HG02571 (cell line): ENCODE measurements around the gene KCNQ1.

Experiments used
- ATAC-seq: cut with Tn5 transposase; IDR thresholded peaks from one replicate; pipeline ENCODE4 v1.9.1; 2021; ENCODE audit warnings: mild to moderate bottlenecking, moderate library complexity; ENCODE audit not compliant: unreplicated experiment

The KCNQ1 gene

DNA sequence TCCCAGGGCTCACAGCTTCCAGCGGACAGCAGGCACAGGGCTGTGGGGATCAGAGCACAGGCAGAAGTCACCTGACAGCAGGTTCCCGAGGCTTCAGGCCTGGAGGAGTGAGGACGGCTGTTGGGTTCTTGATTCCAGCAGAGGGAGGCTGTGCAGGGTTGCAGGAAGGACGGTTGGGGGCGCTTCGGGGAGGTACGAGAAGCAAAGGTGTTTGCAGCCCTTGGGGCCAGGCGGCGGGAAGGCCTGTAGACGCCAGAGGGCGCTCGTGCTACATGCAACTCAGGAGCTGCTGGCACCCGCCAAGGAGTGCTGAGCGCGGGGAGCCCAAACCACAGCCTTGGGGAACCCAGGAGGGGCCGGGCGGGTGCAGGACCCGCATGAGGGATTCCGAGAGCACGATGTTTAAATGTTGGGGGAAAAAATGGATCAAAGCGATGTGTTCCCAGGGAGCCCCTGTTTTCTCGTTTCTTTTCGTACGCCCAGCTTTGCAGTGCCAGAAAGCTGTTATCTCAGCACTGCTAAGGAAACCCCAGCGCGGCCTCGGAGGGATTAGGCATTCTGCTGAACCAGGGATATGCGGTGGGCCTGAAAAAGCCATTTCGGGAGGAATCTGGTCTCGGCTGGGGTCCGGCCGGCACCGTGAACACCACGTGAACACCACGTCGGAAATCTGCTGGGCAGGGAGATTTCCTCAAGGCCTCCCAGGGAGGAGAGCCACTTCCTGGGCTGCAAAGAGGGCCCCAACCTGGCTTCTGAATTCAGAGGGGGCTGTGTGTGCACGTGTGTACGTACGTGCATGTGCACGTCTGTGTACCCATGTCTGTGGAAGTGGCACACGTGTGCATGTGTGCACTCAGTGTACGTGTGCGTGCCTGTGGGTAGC lies 88.1 kb downstream of the KCNQ1 start:
- ATAC-seq, result no peak

- no peak for ATAC-seq
These were observed 88.9 kb downstream of the KCNQ1 start for GRCh38 chr11:2533587-2534133.

GRCh38 chr11:2534134-2534956 lies 89.5 kb downstream of the KCNQ1 start:
- ATAC-seq, result no peak

- ATAC-seq, result no peak
These were observed 90.3 kb downstream of the KCNQ1 start for GRCh38 chr11:2534957-2535672.

GRCh38 chr11:2535673-2536439 lies 91.0 kb downstream of the KCNQ1 start:
- no peak for ATAC-seq

DNA sequence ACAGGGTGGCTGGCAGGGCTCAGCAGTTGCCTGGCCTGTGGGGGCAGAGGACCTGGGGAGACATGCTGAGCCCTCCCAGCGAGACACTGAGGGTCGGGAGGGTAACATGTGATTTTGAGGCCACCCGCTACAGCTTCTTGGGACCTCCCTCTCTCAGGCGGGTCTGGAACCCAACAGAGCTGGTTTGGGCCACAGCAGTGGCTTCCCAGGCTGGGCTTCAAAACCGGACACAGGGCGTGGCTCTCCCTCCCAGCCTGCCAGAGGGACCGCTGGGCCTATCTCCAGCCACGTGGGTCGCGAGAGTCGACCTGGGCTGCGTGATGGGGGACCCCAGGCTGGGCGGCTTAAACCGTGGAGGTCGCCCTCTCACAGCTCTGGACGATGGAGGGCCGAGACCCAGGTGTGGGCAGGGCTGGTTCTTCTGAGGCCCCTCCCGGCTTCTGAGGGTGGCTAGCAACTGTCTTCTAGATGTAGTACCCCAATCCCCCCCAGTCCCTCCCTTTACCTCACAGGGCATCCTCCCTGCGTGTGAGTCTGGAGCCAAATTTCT lies 91.7 kb downstream of the KCNQ1 start:
- ATAC-seq, result no peak

DNA sequence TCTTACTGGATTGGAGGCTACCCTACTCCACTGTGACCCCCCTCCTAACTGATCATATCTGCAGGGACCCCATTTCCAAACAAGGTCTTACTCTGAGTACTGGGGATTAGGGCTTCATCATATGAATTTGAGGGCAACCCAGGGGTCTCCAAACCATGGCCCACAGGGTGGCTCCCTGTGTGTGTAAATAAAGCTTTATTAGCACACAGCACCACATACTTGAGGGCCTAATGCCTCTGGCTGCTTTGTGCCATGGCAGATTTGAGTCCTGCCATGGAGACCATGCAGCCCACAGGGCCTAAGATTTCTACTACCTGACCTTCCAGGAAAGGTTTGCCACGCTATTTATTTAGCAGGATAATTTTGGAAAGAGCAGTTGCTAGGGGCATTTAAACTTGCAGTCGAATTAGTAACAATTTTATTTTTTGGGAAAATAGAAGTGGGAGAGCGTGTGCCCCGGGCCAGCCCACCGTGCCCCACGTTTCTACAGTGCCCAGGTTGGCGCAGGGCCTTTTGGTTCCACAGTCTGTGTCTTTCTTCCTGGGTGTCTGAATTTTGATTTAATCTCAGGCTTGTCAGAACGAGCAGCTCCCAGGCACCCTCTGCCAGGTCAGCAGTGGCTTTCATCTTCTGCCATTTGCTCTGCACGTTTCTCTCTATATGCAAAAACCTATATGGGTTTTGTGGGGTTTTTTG lies 92.3 kb downstream of the KCNQ1 start:
- ATAC-seq, result no peak

DNA sequence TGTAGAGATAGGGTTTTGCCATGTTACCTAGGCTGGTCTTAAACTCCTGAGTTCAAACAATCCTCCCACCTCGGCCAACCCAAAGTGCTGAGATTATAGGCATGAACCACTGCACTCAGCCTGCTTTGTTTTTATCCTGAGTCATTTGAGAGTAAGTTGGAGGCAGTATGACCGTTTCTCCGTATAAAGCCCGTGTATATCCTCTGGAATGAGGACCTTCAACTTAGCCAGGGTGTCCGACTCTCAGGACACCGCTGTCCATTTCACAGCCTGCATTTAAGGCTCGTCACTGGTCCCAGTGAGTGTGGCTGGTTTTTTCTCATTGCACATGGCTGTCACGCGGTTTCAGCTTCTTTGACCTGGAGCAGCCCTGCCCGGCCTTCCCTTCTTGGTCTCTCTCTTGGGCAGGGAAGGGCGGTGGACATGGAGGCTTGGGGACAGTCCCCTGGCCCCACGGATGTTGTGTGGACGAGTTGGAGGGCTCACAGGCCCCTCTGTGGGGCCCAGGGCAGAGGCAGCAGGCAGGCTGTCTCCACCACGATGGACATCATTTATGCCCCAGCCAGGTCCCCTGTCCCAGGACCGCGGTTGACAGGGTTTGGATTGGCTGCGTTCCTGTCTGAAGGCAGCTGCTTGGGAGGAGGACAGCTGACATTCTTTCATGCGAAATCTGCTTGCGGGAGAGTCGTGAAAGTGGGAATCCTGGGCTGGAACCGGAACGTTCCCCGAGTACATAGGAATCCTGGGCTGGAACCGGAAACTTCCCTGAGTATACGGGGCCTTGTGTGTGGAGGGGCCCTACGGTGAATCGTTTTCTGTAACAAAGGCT lies 93.3 kb downstream of the KCNQ1 start:
- ATAC-seq, result no peak

- ATAC-seq, result no peak
These were observed 94.1 kb downstream of the KCNQ1 start for GRCh38 chr11:2538951-2539350.

DNA sequence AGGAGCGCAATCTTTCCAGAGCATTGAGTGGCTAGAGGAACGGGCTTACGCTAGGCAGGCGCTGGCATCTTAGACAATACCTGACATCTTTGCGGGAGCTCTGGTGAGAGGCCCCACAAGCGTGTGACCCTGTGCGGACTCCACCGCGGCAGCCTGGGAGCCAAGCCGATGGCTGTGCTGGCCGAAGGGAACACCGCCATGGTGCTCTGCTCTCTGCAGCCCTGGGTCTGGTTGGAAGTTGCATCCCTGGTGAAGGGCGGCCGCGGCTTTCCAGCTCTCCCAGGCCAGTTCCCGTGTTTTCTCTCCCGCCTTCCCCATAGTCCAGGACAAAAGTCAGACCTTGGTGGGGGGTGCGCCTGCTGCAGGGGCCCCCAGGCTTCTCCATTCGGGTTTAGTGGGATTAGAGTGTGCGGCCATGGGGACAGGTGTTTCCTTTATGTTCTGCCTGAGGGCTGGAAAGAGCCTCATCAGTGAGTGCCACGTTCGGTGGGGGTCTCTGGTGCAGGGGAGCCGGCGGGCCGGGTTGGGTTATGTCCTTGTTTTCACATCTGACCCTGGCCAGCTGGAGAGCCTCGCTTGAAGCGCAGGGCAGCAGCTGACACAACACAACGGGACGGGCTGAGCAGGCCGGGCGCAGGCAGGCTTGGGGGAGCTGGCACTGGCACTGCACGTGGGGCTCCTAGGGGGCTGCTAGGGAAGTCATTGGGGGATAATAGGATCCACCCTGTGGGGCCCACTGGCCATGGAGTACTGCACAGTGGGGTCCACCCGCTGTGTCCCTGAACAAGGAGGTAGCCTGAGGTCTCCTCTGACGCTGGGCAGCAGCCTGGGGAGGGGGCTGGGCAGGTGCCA lies 94.8 kb downstream of the KCNQ1 start:
- no peak for ATAC-seq

- no peak for ATAC-seq
These were observed 95.6 kb downstream of the KCNQ1 start for GRCh38 chr11:2540223-2540991.

GRCh38 chr11:2540992-2541680 lies 96.3 kb downstream of the KCNQ1 start:
- no peak for ATAC-seq

DNA sequence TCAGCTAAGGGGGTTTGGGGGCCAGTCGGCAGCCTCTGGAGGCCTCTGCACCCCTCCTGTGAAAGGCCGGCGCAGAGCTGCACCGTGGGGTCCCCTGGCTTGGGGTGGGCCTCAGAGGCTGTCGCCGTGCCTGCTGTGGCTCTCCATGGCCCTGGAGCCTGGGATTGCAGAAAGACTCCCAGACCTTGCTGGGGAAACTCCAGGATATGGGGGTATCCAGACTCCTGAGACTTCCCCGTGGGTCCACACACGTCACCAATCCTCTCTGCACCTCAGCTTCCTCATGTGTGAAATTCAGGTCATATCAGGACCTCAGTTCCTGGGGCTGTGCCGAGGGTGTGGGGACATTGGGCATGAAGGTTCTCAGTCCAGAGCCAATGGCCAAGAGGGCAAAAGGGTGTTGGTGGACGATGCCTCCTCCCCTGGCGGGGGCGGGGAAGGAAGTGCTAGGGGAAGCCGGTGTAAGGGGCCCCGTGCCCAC lies 97.1 kb downstream of the KCNQ1 start:
- no peak for ATAC-seq

DNA sequence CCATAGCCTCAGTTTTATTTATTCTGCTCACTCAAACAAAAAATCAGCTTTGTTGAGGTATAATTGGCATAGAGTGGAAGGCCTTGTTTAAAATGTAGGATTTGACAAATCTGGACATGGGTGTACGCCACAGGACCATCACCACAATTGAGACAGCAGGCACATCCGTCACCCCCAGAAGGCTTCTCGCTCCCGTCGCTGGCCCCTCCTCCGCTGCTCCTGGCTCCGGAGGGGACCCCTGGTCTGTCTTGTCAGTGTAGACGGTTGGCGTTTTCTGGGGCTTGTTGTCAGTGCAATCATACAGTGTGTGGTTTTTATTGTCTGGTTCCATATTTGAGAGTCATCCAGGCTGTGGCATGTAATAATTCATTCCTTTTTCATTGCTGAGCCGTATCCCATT lies 97.6 kb downstream of the KCNQ1 start:
- ATAC-seq, result no peak

DNA sequence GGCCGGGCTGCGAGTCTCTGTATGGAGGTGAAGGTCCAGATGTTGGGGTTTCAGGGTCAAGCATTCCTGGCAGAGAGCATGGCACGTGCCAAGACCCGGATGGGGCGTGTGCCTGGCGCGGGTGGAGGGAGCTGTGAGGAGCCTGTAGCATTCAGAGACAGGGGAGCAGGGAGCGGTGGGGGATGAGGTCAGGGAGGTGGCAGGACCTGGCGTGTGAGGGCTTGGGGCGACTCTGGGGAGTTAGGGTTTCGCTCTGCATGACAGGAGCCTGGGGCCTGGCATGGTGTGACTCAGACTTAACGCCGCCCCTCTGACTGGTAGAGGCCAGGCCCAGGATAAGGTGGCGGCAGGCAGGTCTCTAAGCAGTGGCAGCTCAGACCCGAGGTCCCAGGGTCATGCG lies 103.0 kb downstream of the KCNQ1 start:
- ATAC-seq, result no peak

- ATAC-seq, result no peak
These were observed 103.8 kb downstream of the KCNQ1 start for GRCh38 chr11:2548596-2548995.
